Breast epithelium (tissue), 4 donors: ENCODE measurements around the gene SAMSN1. TPM values are rescaled to one million over a fixed set of nuclear protein-coding genes. Genes with fewer than 3 reads are reported as not detected.

Experiments
- DNase-seq, 2 donors: peaks; one replicate each; pipeline ENCODE4 v3.0.0-alpha.2; 2019; ENCODE audit warnings: low spot score in 2 of 2
- H3K27ac ChIP-seq, 2 donors: fragments of 200-600 bp; sonication (generic) in 1 of 2; one replicate each; pipeline ENCODE4 v1.5.1; 2016 to 2019; ENCODE audit warnings: mild to moderate bottlenecking in 1 of 2
- H3K27me3 ChIP-seq, 2 donors: fragments of 200-600 bp; sonication (generic) in 1 of 2; one replicate each; pipeline versions ENCODE4 v1.5.1 to v1.6.0; 2017 to 2019; ENCODE audit warnings: control low read depth in 1 of 2, mild to moderate bottlenecking in 1 of 2
- H3K36me3 ChIP-seq: fragments of 200-600 bp; one replicate; pipeline ENCODE4 v1.5.1; 2019
- H3K4me1 ChIP-seq, 2 donors: fragments of 200-600 bp; sonication (generic); one replicate each; pipeline ENCODE4 v1.5.1; 2016 to 2019; ENCODE audit warnings: control low read depth in 1 of 2
- H3K4me3 ChIP-seq, 3 donors: fragments of 200-600 bp; sonication (generic); 1 replicate in 2 of 3; 2 replicates in 1 of 3; pipeline ENCODE4 v1.5.1; 2016 to 2019; ENCODE audit warnings: mild to moderate bottlenecking in 3 of 3, moderate library complexity in 2 of 3
- H3K9me3 ChIP-seq, 2 donors: fragments of 200-600 bp; sonication (generic) in 1 of 2; one replicate each; pipeline ENCODE4 v1.5.1; 2016 to 2019; ENCODE audit warnings: control low read depth in 1 of 2
- CTCF ChIP-seq, 3 donors: fragments of 450-650 bp; IDR thresholded peaks; one replicate each; pipeline ENCODE4 v1.5.1; 2016 to 2017; ENCODE audit warnings: antibody characterized with exemption in 3 of 3, mild to moderate bottlenecking in 3 of 3, moderate library complexity in 3 of 3
- POLR2A ChIP-seq: fragments of 450-650 bp; IDR thresholded peaks from one replicate; pipeline ENCODE4 v1.6.1; 2016; ENCODE audit warnings: antibody characterized with exemption, mild to moderate bottlenecking, moderate library complexity
- POLR2AphosphoS5 ChIP-seq, 3 donors: sonication (generic); formaldehyde crosslinking; IDR thresholded peaks; one replicate each; pipeline ENCODE4 v1.6.1; 2017; ENCODE audit warnings: antibody characterized with exemption in 3 of 3
- intact Hi-C: fragments of 100-400 bp; cut with DNase I; formaldehyde crosslinking; loops from one replicate; pipeline ENCODE4 v1.15.1; 2023; ENCODE audit warnings: low total_unique reads
- total RNA-seq, 3 donors: library from RNA; depleted of rRNA; stranded (reverse); fragments of >200 nt; gene quantifications; one replicate each; pipeline ENCODE4 v1.1.0, GENCODE V29; 2016

SAMSN1 gene
- total RNA-seq, 3 donors from 2014 or later, result 7.5 to 15.4 (median 11.4) TPM

GRCh38 chr21:14554948-14555347, 8.8 kb upstream of the SAMSN1 start:
- H3K27me3 ChIP-seq, result no peaks in the 10 kb centered on the region
- H3K27ac ChIP-seq, result no peak overlapping the region

GRCh38 chr21:14553422-14553821, 7.3 kb upstream of the SAMSN1 start:
- DNase-seq, result no peak
- no peaks in the 10 kb centered on the region for H3K36me3 ChIP-seq
- TF ChIP-seq POLR2AphosphoS5 (IDR thresholded peaks at IDR 0.05) (no peak), POLR2A (no peak), CTCF (IDR thresholded peaks at IDR 0.05) (no peak)
- no peaks in the 10 kb centered on the region for H3K27me3 ChIP-seq
- H3K9me3 ChIP-seq, result no peaks in the 10 kb centered on the region
- no peaks in the 10 kb centered on the region for H3K4me1 ChIP-seq
- no peak overlapping the region for H3K27ac ChIP-seq
- intact Hi-C loops, result no loop called here
- H3K4me3 ChIP-seq, result no peak overlapping the region

More at GRCh38 chr21:14554948-14555347, 8.8 kb upstream of the SAMSN1 start:
- Histone ChIP-seq H3K4me3 (no peak overlapping the region), H3K36me3 (no peaks in the 10 kb centered on the region), H3K9me3 (no peaks in the 10 kb centered on the region), H3K4me1 (no peaks in the 10 kb centered on the region)
- TF ChIP-seq POLR2A, result no peak
- no peak for TF ChIP-seq CTCF (IDR thresholded peaks at IDR 0.05)
- no peak for TF ChIP-seq POLR2AphosphoS5 (IDR thresholded peaks at IDR 0.05)
- DNase-seq, result no peak
- intact Hi-C loops, result no loop called here

- no peaks in the 10 kb centered on the region for H3K4me1 ChIP-seq
- no peaks in the 10 kb centered on the region for H3K36me3 ChIP-seq
- H3K27me3 ChIP-seq, result no peaks in the 10 kb centered on the region
- no peak for TF ChIP-seq POLR2AphosphoS5 (IDR thresholded peaks at IDR 0.05)
- TF ChIP-seq POLR2A, result no peak
- TF ChIP-seq CTCF (IDR thresholded peaks at IDR 0.05), result no peak
- no peak overlapping the region for H3K27ac ChIP-seq
- intact Hi-C loops, result no loop called here
- H3K4me3 ChIP-seq, result no peak overlapping the region
- H3K9me3 ChIP-seq, result no peaks in the 10 kb centered on the region
- DNase-seq, result no peak
These were observed 5.6 kb upstream of the SAMSN1 start for GRCh38 chr21:14551741-14552140.

- intact Hi-C loops, result no loop called here
- Histone ChIP-seq H3K9me3 (no peaks in the 10 kb centered on the region), H3K27me3 (no peaks in the 10 kb centered on the region), H3K36me3 (no peaks in the 10 kb centered on the region), H3K4me3 (no peak overlapping the region), H3K27ac (no peak overlapping the region), H3K4me1 (no peaks in the 10 kb centered on the region)
- no peak for DNase-seq
- TF ChIP-seq CTCF (IDR thresholded peaks at IDR 0.05) (no peak), POLR2A (no peak), POLR2AphosphoS5 (IDR thresholded peaks at IDR 0.05) (no peak)
These were observed 4.0 kb upstream of the SAMSN1 start for GRCh38 chr21:14550135-14550534.

- intact Hi-C loops, result no loop called here
- no peaks in the 10 kb centered on the region for H3K27me3 ChIP-seq
- H3K9me3 ChIP-seq, result no peaks in the 10 kb centered on the region
- no peaks in the 10 kb centered on the region for H3K4me1 ChIP-seq
- H3K36me3 ChIP-seq, result no peaks in the 10 kb centered on the region
- no peak for TF ChIP-seq POLR2AphosphoS5 (IDR thresholded peaks at IDR 0.05)
- TF ChIP-seq CTCF (IDR thresholded peaks at IDR 0.05), result no peak
- TF ChIP-seq POLR2A, result no peak
- no peak overlapping the region for H3K27ac ChIP-seq
- no peak for DNase-seq
- no peak overlapping the region for H3K4me3 ChIP-seq
These were observed 2.7 kb upstream of the SAMSN1 start for GRCh38 chr21:14548779-14549178.
